GM21576 (cell line): ENCODE measurements around the gene PRSS23.
"Not testable (repeated sequence)": the region's sequence is repeated elsewhere in the genome, so short reads cannot be mapped to it uniquely, and the experiment has no call there.

Experiments used
- ATAC-seq: cut with Tn5 transposase; IDR thresholded peaks from one replicate; pipeline ENCODE4 v1.9.1; 2021; ENCODE audit warnings: mild to moderate bottlenecking, moderate library complexity; ENCODE audit not compliant: unreplicated experiment

The PRSS23 gene

GRCh38 chr11:86800076-86800959 is at the start of gene PRSS23:
Gene PRSS23 (plus strand): TSS chr11:86800542. CDS start chr11:86807644, 7,102 bp downstream.
- ATAC-seq, result no peak

GRCh38 chr11:86753459-86753858 is 46.9 kb upstream of the PRSS23 start:
- ATAC-seq, result no peak

GRCh38 chr11:86755146-86755545 is 45.2 kb upstream of the PRSS23 start:
- no peak for ATAC-seq

- ATAC-seq, result no peak
These were observed 42.2 kb upstream of the PRSS23 start for GRCh38 chr11:86758171-86758570.

GRCh38 chr11:86760577-86760976 is 39.8 kb upstream of the PRSS23 start:
- ATAC-seq, result no peak

- ATAC-seq, result no peak
These were observed 38.4 kb upstream of the PRSS23 start for GRCh38 chr11:86761978-86762377.

GRCh38 chr11:86765203-86765602 is 35.1 kb upstream of the PRSS23 start:
- ATAC-seq, result no peak

GRCh38 chr11:86765878-86766277 is 34.5 kb upstream of the PRSS23 start:
- ATAC-seq, result no peak

GRCh38 chr11:86769219-86769618 is 31.1 kb upstream of the PRSS23 start:
- ATAC-seq, result no peak

- ATAC-seq, result not testable (repeated sequence)
These were observed 29.8 kb upstream of the PRSS23 start for GRCh38 chr11:86770473-86771027.

- ATAC-seq, result no peak
These were observed 27.3 kb upstream of the PRSS23 start for GRCh38 chr11:86772999-86773398.

GRCh38 chr11:86773513-86774252 is 26.7 kb upstream of the PRSS23 start:
- ATAC-seq, result no peak

- no peak for ATAC-seq
These were observed 25.9 kb upstream of the PRSS23 start for GRCh38 chr11:86774417-86774816.

GRCh38 chr11:86775361-86775760 is 25.0 kb upstream of the PRSS23 start:
- no peak for ATAC-seq

- ATAC-seq, result no peak
These were observed 18.8 kb upstream of the PRSS23 start for GRCh38 chr11:86781546-86781945.

GRCh38 chr11:86782742-86783141 is 17.6 kb upstream of the PRSS23 start:
- no peak for ATAC-seq

GRCh38 chr11:86783661-86784060 is 16.7 kb upstream of the PRSS23 start:
- ATAC-seq, result no peak

GRCh38 chr11:86784241-86784681 is 16.1 kb upstream of the PRSS23 start:
- no peak for ATAC-seq

GRCh38 chr11:86785576-86785975 is 14.8 kb upstream of the PRSS23 start:
- no peak for ATAC-seq

GRCh38 chr11:86787018-86787536 is 13.3 kb upstream of the PRSS23 start:
- no peak for ATAC-seq

GRCh38 chr11:86787656-86788055 is 12.7 kb upstream of the PRSS23 start:
- no peak for ATAC-seq
